ENCODE results near the gene CDK6.

CDK6 gene

GRCh38 chr7:92697414-92697813 is 139.0 kb downstream of the CDK6 start:
- DNase-seq (ENCODE audit: low spot score) = no peak
- TF ChIP-seq CTCF (IDR thresholded peaks at IDR 0.05; ENCODE audit: extremely low read depth, missing control alignments) = no peak

- no peak for TF ChIP-seq CTCF (IDR thresholded peaks at IDR 0.05; ENCODE audit: extremely low read depth, missing control alignments)
- no peak for DNase-seq (ENCODE audit: low spot score)
Observed at GRCh38 chr7:92697012-92697411, 139.4 kb downstream of the CDK6 start.

- no peak for DNase-seq (ENCODE audit: low spot score)
- no peak for TF ChIP-seq CTCF (IDR thresholded peaks at IDR 0.05; ENCODE audit: extremely low read depth, missing control alignments)
Observed at GRCh38 chr7:92696584-92696983, 139.8 kb downstream of the CDK6 start.

- no peak for DNase-seq (ENCODE audit: low spot score)
Observed at GRCh38 chr7:92695308-92696261, 140.8 kb downstream of the CDK6 start.

GRCh38 chr7:92694211-92694610 is 142.2 kb downstream of the CDK6 start:
- DNase-seq (ENCODE audit: low spot score) = no peak
- TF ChIP-seq CTCF (IDR thresholded peaks at IDR 0.05; ENCODE audit: extremely low read depth, missing control alignments) = no peak

More at GRCh38 chr7:92695308-92696261, 140.8 kb downstream of the CDK6 start:
- no peak for TF ChIP-seq CTCF (IDR thresholded peaks at IDR 0.05; ENCODE audit: extremely low read depth, missing control alignments)

- no peak for DNase-seq (ENCODE audit: low spot score)
- no peak for TF ChIP-seq CTCF (IDR thresholded peaks at IDR 0.05; ENCODE audit: extremely low read depth, missing control alignments)
Observed at GRCh38 chr7:92693519-92693918, 142.9 kb downstream of the CDK6 start.

- DNase-seq (ENCODE audit: low spot score) = peak; percentile 40
- TF ChIP-seq CTCF (IDR thresholded peaks at IDR 0.05; ENCODE audit: extremely low read depth, missing control alignments) = peak; percentile 43
Observed at GRCh38 chr7:92691578-92691977, 144.8 kb downstream of the CDK6 start.

Measured in GM20000 (cell line).